ENCODE data around the gene ADAMTS17.

Gene ADAMTS17

GRCh38 chr15:100341750-100342560, at the start of gene ADAMTS17:
Gene ADAMTS17, minus strand, starts transcription at chr15:100341975. Its CDS starts 76 bp downstream, at chr15:100341899.
- peak; percentile 92 to 93 for DNase-seq (ENCODE audit: low read depth in 2 of 2)

- no peak for DNase-seq (ENCODE audit: low read depth in 2 of 2)
Observed at GRCh38 chr15:100385300-100386050, 43.7 kb upstream of the ADAMTS17 start.

- DNase-seq (ENCODE audit: low read depth in 2 of 2), result no peak
Observed at GRCh38 chr15:100384108-100384410, 42.3 kb upstream of the ADAMTS17 start.

- no peak for DNase-seq (ENCODE audit: low read depth in 2 of 2)
Observed at GRCh38 chr15:100383302-100384107, 41.7 kb upstream of the ADAMTS17 start.

- DNase-seq (ENCODE audit: low read depth in 2 of 2), result no peak
Observed at GRCh38 chr15:100373942-100374341, 32.2 kb upstream of the ADAMTS17 start.

GRCh38 chr15:100373120-100373896, 31.5 kb upstream of the ADAMTS17 start:
- no peak for DNase-seq (ENCODE audit: low read depth in 2 of 2)

GRCh38 chr15:100372739-100373119, 31.0 kb upstream of the ADAMTS17 start:
- no peak for DNase-seq (ENCODE audit: low read depth in 2 of 2)

GRCh38 chr15:100355342-100355741, 13.6 kb upstream of the ADAMTS17 start:
- no peak for DNase-seq (ENCODE audit: low read depth in 2 of 2)

GRCh38 chr15:100353449-100353848, 11.7 kb upstream of the ADAMTS17 start:
- no peak for DNase-seq (ENCODE audit: low read depth in 2 of 2)

- DNase-seq (ENCODE audit: low read depth in 2 of 2), result no peak
Observed at GRCh38 chr15:100350434-100351226, 8.9 kb upstream of the ADAMTS17 start.

- peak; percentile 68 to 73 for DNase-seq (ENCODE audit: low read depth in 2 of 2)
Observed at GRCh38 chr15:100349696-100350433, 8.1 kb upstream of the ADAMTS17 start.

- no peak for DNase-seq (ENCODE audit: low read depth in 2 of 2)
Observed at GRCh38 chr15:100349321-100349695, 7.5 kb upstream of the ADAMTS17 start.

GRCh38 chr15:100348578-100348977, 6.8 kb upstream of the ADAMTS17 start:
- no peak for DNase-seq (ENCODE audit: low read depth in 2 of 2)

GRCh38 chr15:100346866-100347512, 5.2 kb upstream of the ADAMTS17 start:
- DNase-seq (ENCODE audit: low read depth in 2 of 2), result no peak

- DNase-seq (ENCODE audit: low read depth in 2 of 2), result no peak
Observed at GRCh38 chr15:100345438-100345837, 3.7 kb upstream of the ADAMTS17 start.

- DNase-seq (ENCODE audit: low read depth in 2 of 2), result no peak
Observed at GRCh38 chr15:100343251-100343650, 1.5 kb upstream of the ADAMTS17 start.

- DNase-seq (ENCODE audit: low read depth in 2 of 2), result peak in 1 of 2 donors; percentile 28
Observed at GRCh38 chr15:100341239-100341749, 481 bp downstream of the ADAMTS17 start.

GRCh38 chr15:100340721-100341238, 995 bp downstream of the ADAMTS17 start:
- no peak for DNase-seq (ENCODE audit: low read depth in 2 of 2)

GRCh38 chr15:100339999-100340398, 1.8 kb downstream of the ADAMTS17 start:
- DNase-seq (ENCODE audit: low read depth in 2 of 2), result no peak

Data from stimulated activated CD8-positive, alpha-beta memory T cell treated with anti-CD3 and anti-CD28 coated beads, Interleukin-7, amount 100 ng/mL, for 4 hours (primary cell).